H1 (cell line): ENCODE data around the gene NUP50. TPM values are rescaled to one million over a fixed set of nuclear protein-coding genes. Genes with fewer than 3 reads are reported as not detected.

Experiments used
- CEBPB ChIP-seq: IDR thresholded peaks from 2 replicates; pipeline ENCODE4 v1.6.1; 2012; ENCODE audit warnings: low read depth, low read length
- CTBP2 ChIP-seq: IDR thresholded peaks from 2 replicates; pipeline ENCODE4 v1.7.0; 2011; ENCODE audit warnings: borderline replicate concordance, mild to moderate bottlenecking, moderate library complexity, mixed read lengths, low read length; ENCODE audit not compliant: insufficient read depth, insufficient read length
- KDM5A ChIP-seq: fragments of 200-600 bp; IDR thresholded peaks from 2 replicates; pipeline ENCODE4 v1.7.1; 2012; ENCODE audit warnings: mild to moderate bottlenecking, low read length, inconsistent platforms, mixed read lengths
- POU5F1 ChIP-seq: IDR thresholded peaks from 2 replicates; pipeline ENCODE4 v1.6.1; 2011; ENCODE audit warnings: low read depth, mild to moderate bottlenecking, low read length, moderate library complexity
- RBBP5 ChIP-seq: IDR thresholded peaks from 2 replicates; pipeline ENCODE4 v1.7.1; 2012; ENCODE audit warnings: low read depth, mild to moderate bottlenecking, inconsistent platforms, low read length, moderate library complexity, borderline replicate concordance
- RNF2 ChIP-seq: fragments of 200-900, 300-1000 bp; sonication (generic); IDR thresholded peaks from 2 replicates; pipeline ENCODE4 v1.7.1; 2016; ENCODE audit warnings: borderline replicate concordance, low read depth, mild to moderate bottlenecking, antibody characterized with exemption, low read length; ENCODE audit not compliant: poor library complexity, severe bottlenecking; ENCODE audit errors: missing control alignments
- TCF12 ChIP-seq: IDR thresholded peaks from 2 replicates; pipeline ENCODE4 v1.6.1; 2011; ENCODE audit warnings: low read depth, mild to moderate bottlenecking, low read length
- polyA plus RNA-seq, 7 experiments: library from polyadenylated mRNA; depleted of rRNA in 3 of 7; stranded (reverse) in 5 of 7; unstranded in 2 of 7; fragments of >200 nt in 5 of 7; fragments of 200-250 nt in 2 of 7; gene quantifications; 1 replicate in 5 of 7; 2 replicates in 1 of 7; 4 replicates in 1 of 7; pipeline versions ENCODE4 v1.2.1 to v1.2.3, GENCODE V29; 2011 to 2013; ENCODE audit warnings: missing spikeins in 2 of 7, mixed read lengths in 2 of 7
- total RNA-seq: library from RNA; stranded (reverse); fragmentation: NEBNext Ultra II Directional; extraction: Animal tissue kit (Norgen Biotek cat#: 25700); gene quantifications from 2 replicates; pipeline ENCODE4 v1.2.1, GENCODE V29; 2021
- TF ChIP-seq, protein P1 (sequence below): IDR thresholded peaks from 2 replicates; pipeline ENCODE4 v1.6.1; 2012; ENCODE audit warnings: inconsistent platforms

NUP50 gene
- total and polyA plus RNA-seq, 2 of the 8 experiments (the other 6 are each of a cell fraction or from before 2014, with no cell fraction given) = 20.0 to 112 TPM

GRCh38 chr22:45198463-45198795 is 34.7 kb downstream of the NUP50 start (continued):
- TF ChIP-seq RNF2 (no peak), CEBPB (no peak), CTBP2 (no peak), POU5F1 (no peak), RBBP5 (no peak), TCF12 (no peak), KDM5A (no peak)
- TF ChIP-seq, protein P1, sequence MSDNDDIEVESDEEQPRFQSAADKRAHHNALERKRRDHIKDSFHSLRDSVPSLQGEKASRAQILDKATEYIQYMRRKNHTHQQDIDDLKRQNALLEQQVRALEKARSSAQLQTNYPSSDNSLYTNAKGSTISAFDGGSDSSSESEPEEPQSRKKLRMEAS = no peak
